ENCODE data around the gene LPP. TPM values are rescaled to one million over a fixed set of nuclear protein-coding genes. Genes with fewer than 3 reads are reported as not detected.

Gene LPP
- polyA plus RNA-seq, 1 donor (not counting 4 experiments of a cell fraction or from before 2014, with no cell fraction given): 16.0 TPM

GRCh38 chr3:188589071-188589470, 435.1 kb downstream of the LPP start:
- H3K79me2 ChIP-seq (ENCODE audit: control insufficient read depth, insufficient read depth, low read length): no peaks in the 10 kb centered on the region
- FAIRE-seq: no peak
- H3K9me1 ChIP-seq (ENCODE audit: control insufficient read depth, extremely low read depth, insufficient read depth, low read length): no peaks in the 10 kb centered on the region

DNA sequence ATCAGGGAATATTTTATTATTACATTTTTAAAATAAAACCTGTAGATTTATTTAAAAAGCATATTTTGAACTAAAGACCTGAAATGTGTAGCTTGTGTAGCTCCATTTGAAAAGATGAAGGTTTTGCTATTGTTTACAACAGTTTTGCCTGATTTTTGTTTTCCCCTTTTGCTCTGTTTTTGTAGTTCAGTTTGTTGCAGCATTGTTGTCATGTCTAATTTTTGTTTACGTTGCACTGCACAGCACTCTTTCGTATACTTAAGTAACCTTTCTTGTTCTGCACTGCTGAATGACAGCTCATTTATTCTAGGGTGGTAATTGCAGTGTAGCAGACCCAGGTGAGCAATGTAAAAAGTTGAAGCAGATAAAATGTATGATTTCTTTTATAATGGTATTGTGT, 435.8 kb downstream of the LPP start:
- H3K4me2 ChIP-seq (ENCODE audit: control insufficient read depth, extremely low read depth, insufficient read depth, low read depth, low read length): no peak overlapping the region
- TF ChIP-seq CTCF (optimal IDR thresholded peaks at IDR 0.05 in 1 of 3, IDR thresholded peaks at IDR 0.05 in 1 of 3, conservative IDR thresholded peaks at IDR 0.05 in 1 of 3; ENCODE audit: extremely low read depth in 1 of 3, insufficient read depth in 2 of 3, low read length in 3 of 3): no peak
- TF ChIP-seq EZH2 (IDR thresholded peaks at IDR 0.05; ENCODE audit: low read length): no peak
- H3K4me3 ChIP-seq (ENCODE audit: control insufficient read depth in 2 of 3, extremely low read depth in 1 of 3, insufficient read depth in 2 of 3, low read depth in 1 of 3, low read length in 3 of 3): no peak overlapping the region
- FAIRE-seq (no peak), DNase-seq (ENCODE audit: low read depth, low spot score) (no peak)
- H3K9me1 ChIP-seq (ENCODE audit: control insufficient read depth, extremely low read depth, insufficient read depth, low read length): no peaks in the 10 kb centered on the region
- H2AFZ ChIP-seq (ENCODE audit: control insufficient read depth, low read length): no peak overlapping the region
- no peaks in the 10 kb centered on the region for H4K20me1 ChIP-seq (ENCODE audit: control insufficient read depth, extremely low read depth, insufficient read depth, low read length)
- no peaks in the 10 kb centered on the region for H3K9me3 ChIP-seq (ENCODE audit: control insufficient read depth, low read depth, low read length)
- H3K27ac ChIP-seq (ENCODE audit: control insufficient read depth, insufficient read depth, low read length): no peak overlapping the region
- peaks cover 30% of the 10 kb centered on the region for H3K4me1 ChIP-seq (ENCODE audit: control insufficient read depth, extremely low read depth, insufficient read depth, low read length)
- H3K27me3 ChIP-seq (ENCODE audit: control insufficient read depth, extremely low read depth, insufficient read depth, low read length): no peaks in the 10 kb centered on the region
- dilution Hi-C loops (cut with MboI; ENCODE audit: extremely low pct_ligation_motif_present, low sequenced_read_pairs): no loop called here
- no peaks in the 10 kb centered on the region for H3K36me3 ChIP-seq (ENCODE audit: control insufficient read depth in 2 of 2, extremely low read depth in 1 of 2, insufficient read depth in 2 of 2, low read length in 2 of 2)
- H3K79me2 ChIP-seq (ENCODE audit: control insufficient read depth, insufficient read depth, low read length): no peaks in the 10 kb centered on the region
- no peak overlapping the region for H3K9ac ChIP-seq (ENCODE audit: control insufficient read depth, extremely low read depth, insufficient read depth, low read length)

More at GRCh38 chr3:188589071-188589470, 435.1 kb downstream of the LPP start:
- Histone ChIP-seq H3K27ac (ENCODE audit: control insufficient read depth, insufficient read depth, low read length) (no peak overlapping the region), H3K4me2 (ENCODE audit: control insufficient read depth, extremely low read depth, insufficient read depth, low read depth, low read length) (no peak overlapping the region), H4K20me1 (ENCODE audit: control insufficient read depth, extremely low read depth, insufficient read depth, low read length) (no peaks in the 10 kb centered on the region), H3K36me3 (ENCODE audit: control insufficient read depth in 2 of 2, extremely low read depth in 1 of 2, insufficient read depth in 2 of 2, low read length in 2 of 2) (no peaks in the 10 kb centered on the region), H2AFZ (ENCODE audit: control insufficient read depth, low read length) (no peak overlapping the region), H3K9ac (ENCODE audit: control insufficient read depth, extremely low read depth, insufficient read depth, low read length) (no peak overlapping the region), H3K4me1 (ENCODE audit: control insufficient read depth, extremely low read depth, insufficient read depth, low read length) (peaks cover 26% of the 10 kb centered on the region), H3K4me3 (ENCODE audit: control insufficient read depth in 2 of 3, extremely low read depth in 1 of 3, insufficient read depth in 2 of 3, low read depth in 1 of 3, low read length in 3 of 3) (no peak overlapping the region), H3K9me3 (ENCODE audit: control insufficient read depth, low read depth, low read length) (no peaks in the 10 kb centered on the region), H3K27me3 (ENCODE audit: control insufficient read depth, extremely low read depth, insufficient read depth, low read length) (no peaks in the 10 kb centered on the region)
- dilution Hi-C loops (cut with MboI; ENCODE audit: extremely low pct_ligation_motif_present, low sequenced_read_pairs): no loop called here
- TF ChIP-seq CTCF (optimal IDR thresholded peaks at IDR 0.05 in 1 of 3, IDR thresholded peaks at IDR 0.05 in 1 of 3, conservative IDR thresholded peaks at IDR 0.05 in 1 of 3; ENCODE audit: extremely low read depth in 1 of 3, insufficient read depth in 2 of 3, low read length in 3 of 3) (no peak), EZH2 (IDR thresholded peaks at IDR 0.05; ENCODE audit: low read length) (no peak)
- no peak for DNase-seq (ENCODE audit: low read depth, low spot score)

All from keratinocyte (primary cell).